DMS53 (cell line): ENCODE data around the gene BAAT.
"Not testable (repeated sequence)": the region's sequence is repeated elsewhere in the genome, so short reads cannot be mapped to it uniquely, and the experiment has no call there.

Source experiments
- DNase-seq: peaks from one replicate; lab custom pipeline; 2025; lab: John Stamatoyannopoulos, UW

The BAAT gene

GRCh38 chr9:101384873-101385536, at the start of gene BAAT:
Gene BAAT (minus strand): TSS chr9:101385006. CDS start chr9:101371404, 13,602 bp downstream.
- DNase-seq, result not testable (repeated sequence)

- DNase-seq, result no peak
Measured at GRCh38 chr9:101433229-101433628, 48.4 kb upstream of the BAAT start.

- DNase-seq, result no peak
Measured at GRCh38 chr9:101432740-101433139, 47.9 kb upstream of the BAAT start.

GRCh38 chr9:101432171-101432570, 47.4 kb upstream of the BAAT start:
- no peak for DNase-seq

- DNase-seq, result no peak
Measured at GRCh38 chr9:101429736-101430135, 44.9 kb upstream of the BAAT start.

- no peak for DNase-seq
Measured at GRCh38 chr9:101428909-101429308, 44.1 kb upstream of the BAAT start.

GRCh38 chr9:101427957-101428655, 43.3 kb upstream of the BAAT start:
- DNase-seq, result peak; percentile 11

- DNase-seq, result no peak
Measured at GRCh38 chr9:101427358-101427757, 42.6 kb upstream of the BAAT start.

GRCh38 chr9:101421653-101422065, 36.9 kb upstream of the BAAT start:
- no peak for DNase-seq

- no peak for DNase-seq
Measured at GRCh38 chr9:101419863-101420262, 35.1 kb upstream of the BAAT start.

GRCh38 chr9:101418518-101419430, 34.0 kb upstream of the BAAT start:
- DNase-seq, result no peak

GRCh38 chr9:101417977-101418376, 33.2 kb upstream of the BAAT start:
- no peak for DNase-seq

GRCh38 chr9:101417389-101417788, 32.6 kb upstream of the BAAT start:
- no peak for DNase-seq

GRCh38 chr9:101415578-101415977, 30.8 kb upstream of the BAAT start:
- no peak for DNase-seq

- DNase-seq, result no peak
Measured at GRCh38 chr9:101414839-101415238, 30.0 kb upstream of the BAAT start.

GRCh38 chr9:101409079-101409477, 24.3 kb upstream of the BAAT start:
- DNase-seq, result peak; percentile 7

GRCh38 chr9:101408374-101409078, 23.7 kb upstream of the BAAT start:
- DNase-seq, result no peak

- no peak for DNase-seq
Measured at GRCh38 chr9:101403516-101404285, 18.9 kb upstream of the BAAT start.

GRCh38 chr9:101400120-101400519, 15.3 kb upstream of the BAAT start:
- DNase-seq, result no peak

- no peak for DNase-seq
Measured at GRCh38 chr9:101399643-101399970, 14.8 kb upstream of the BAAT start.

GRCh38 chr9:101398930-101399642, 14.3 kb upstream of the BAAT start:
- peak; percentile 35 for DNase-seq
